IMR-90 (cell line): ENCODE results near the gene ST6GALNAC3.

Source experiments
- BHLHE40 ChIP-seq: fragments of 150-350 bp; IDR thresholded peaks from 2 replicates; pipeline ENCODE4 v1.6.1; 2016; ENCODE audit warnings: mild to moderate bottlenecking, low read depth, low read length
- CEBPB ChIP-seq: IDR thresholded peaks from 2 replicates; pipeline ENCODE4 v1.6.1; 2012; ENCODE audit warnings: low read depth, low read length, improper control_type of control experiment
- CHD1 ChIP-seq: IDR thresholded peaks from 2 replicates; pipeline ENCODE4 v1.6.1; 2012; ENCODE audit warnings: low read depth, low read length, improper control_type of control experiment
- FOS ChIP-seq: fragments of 150-350 bp; IDR thresholded peaks from 2 replicates; pipeline ENCODE4 v1.6.1; 2016; ENCODE audit warnings: low read depth, low read length
- MAZ ChIP-seq: IDR thresholded peaks from 2 replicates; pipeline ENCODE4 v1.6.1; 2012; ENCODE audit warnings: low read depth, mild to moderate bottlenecking, low read length, improper control_type of control experiment, moderate library complexity, borderline replicate concordance
- MXI1 ChIP-seq: IDR thresholded peaks from 2 replicates; pipeline ENCODE4 v1.6.1; 2012; ENCODE audit warnings: low read depth, mild to moderate bottlenecking, low read length, moderate library complexity, borderline replicate concordance
- NFE2L2 ChIP-seq: fragments of 150-350 bp; IDR thresholded peaks from 2 replicates; pipeline ENCODE4 v1.6.1; 2016; ENCODE audit warnings: low read depth, mild to moderate bottlenecking, low read length
- POLR2A ChIP-seq: IDR thresholded peaks from 2 replicates; pipeline ENCODE4 v1.6.1; 2012; ENCODE audit warnings: mild to moderate bottlenecking, low read depth, low read length
- RAD21 ChIP-seq: IDR thresholded peaks from 2 replicates; pipeline ENCODE4 v1.6.1; 2012; ENCODE audit warnings: low read length, improper control_type of control experiment
- RFX5 ChIP-seq: IDR thresholded peaks from 2 replicates; pipeline ENCODE4 v1.8.0; 2012; ENCODE audit warnings: low read depth, mild to moderate bottlenecking, low read length, moderate library complexity
- SMC3 ChIP-seq: fragments of 150-350 bp; IDR thresholded peaks from 2 replicates; pipeline ENCODE4 v1.6.1; 2016; ENCODE audit warnings: low read depth, mild to moderate bottlenecking, antibody characterized with exemption, low read length, moderate library complexity
- TF ChIP-seq, protein P1 (sequence below): conservative IDR thresholded peaks from 2 replicates; pipeline ENCODE4 v1.5.1; 2012; ENCODE audit warnings: mild to moderate bottlenecking, low read depth, low read length, improper control_type of control experiment
- TF ChIP-seq, protein P2 (sequence below): fragments of 150-350 bp; IDR thresholded peaks from 2 replicates; pipeline ENCODE4 v1.6.1; 2017; ENCODE audit warnings: mild to moderate bottlenecking, antibody characterized with exemption, low read length, low read depth

GRCh38 chr1:76426606-76427005 is 352.1 kb downstream of the ST6GALNAC3 start:
- TF ChIP-seq, protein P1, sequence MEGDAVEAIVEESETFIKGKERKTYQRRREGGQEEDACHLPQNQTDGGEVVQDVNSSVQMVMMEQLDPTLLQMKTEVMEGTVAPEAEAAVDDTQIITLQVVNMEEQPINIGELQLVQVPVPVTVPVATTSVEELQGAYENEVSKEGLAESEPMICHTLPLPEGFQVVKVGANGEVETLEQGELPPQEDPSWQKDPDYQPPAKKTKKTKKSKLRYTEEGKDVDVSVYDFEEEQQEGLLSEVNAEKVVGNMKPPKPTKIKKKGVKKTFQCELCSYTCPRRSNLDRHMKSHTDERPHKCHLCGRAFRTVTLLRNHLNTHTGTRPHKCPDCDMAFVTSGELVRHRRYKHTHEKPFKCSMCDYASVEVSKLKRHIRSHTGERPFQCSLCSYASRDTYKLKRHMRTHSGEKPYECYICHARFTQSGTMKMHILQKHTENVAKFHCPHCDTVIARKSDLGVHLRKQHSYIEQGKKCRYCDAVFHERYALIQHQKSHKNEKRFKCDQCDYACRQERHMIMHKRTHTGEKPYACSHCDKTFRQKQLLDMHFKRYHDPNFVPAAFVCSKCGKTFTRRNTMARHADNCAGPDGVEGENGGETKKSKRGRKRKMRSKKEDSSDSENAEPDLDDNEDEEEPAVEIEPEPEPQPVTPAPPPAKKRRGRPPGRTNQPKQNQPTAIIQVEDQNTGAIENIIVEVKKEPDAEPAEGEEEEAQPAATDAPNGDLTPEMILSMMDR: no peak
- TF ChIP-seq RAD21 (no peak), POLR2A (no peak), BHLHE40 (no peak), MAZ (no peak), SMC3 (no peak), CHD1 (no peak), CEBPB (peak; percentile 50; the same call in 1 of the 2 replicates), NFE2L2 (no peak), RFX5 (no peak), FOS (no peak), MXI1 (no peak)
- TF ChIP-seq, protein P2, sequence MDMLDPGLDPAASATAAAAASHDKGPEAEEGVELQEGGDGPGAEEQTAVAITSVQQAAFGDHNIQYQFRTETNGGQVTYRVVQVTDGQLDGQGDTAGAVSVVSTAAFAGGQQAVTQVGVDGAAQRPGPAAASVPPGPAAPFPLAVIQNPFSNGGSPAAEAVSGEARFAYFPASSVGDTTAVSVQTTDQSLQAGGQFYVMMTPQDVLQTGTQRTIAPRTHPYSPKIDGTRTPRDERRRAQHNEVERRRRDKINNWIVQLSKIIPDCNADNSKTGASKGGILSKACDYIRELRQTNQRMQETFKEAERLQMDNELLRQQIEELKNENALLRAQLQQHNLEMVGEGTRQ: no peak
